Measurements from ENCODE around the gene FGGY.

Gene FGGY

GRCh38 chr1:59391212-59392179 lies 94.6 kb downstream of the FGGY start:
- FAIRE-seq = no peak

DNA sequence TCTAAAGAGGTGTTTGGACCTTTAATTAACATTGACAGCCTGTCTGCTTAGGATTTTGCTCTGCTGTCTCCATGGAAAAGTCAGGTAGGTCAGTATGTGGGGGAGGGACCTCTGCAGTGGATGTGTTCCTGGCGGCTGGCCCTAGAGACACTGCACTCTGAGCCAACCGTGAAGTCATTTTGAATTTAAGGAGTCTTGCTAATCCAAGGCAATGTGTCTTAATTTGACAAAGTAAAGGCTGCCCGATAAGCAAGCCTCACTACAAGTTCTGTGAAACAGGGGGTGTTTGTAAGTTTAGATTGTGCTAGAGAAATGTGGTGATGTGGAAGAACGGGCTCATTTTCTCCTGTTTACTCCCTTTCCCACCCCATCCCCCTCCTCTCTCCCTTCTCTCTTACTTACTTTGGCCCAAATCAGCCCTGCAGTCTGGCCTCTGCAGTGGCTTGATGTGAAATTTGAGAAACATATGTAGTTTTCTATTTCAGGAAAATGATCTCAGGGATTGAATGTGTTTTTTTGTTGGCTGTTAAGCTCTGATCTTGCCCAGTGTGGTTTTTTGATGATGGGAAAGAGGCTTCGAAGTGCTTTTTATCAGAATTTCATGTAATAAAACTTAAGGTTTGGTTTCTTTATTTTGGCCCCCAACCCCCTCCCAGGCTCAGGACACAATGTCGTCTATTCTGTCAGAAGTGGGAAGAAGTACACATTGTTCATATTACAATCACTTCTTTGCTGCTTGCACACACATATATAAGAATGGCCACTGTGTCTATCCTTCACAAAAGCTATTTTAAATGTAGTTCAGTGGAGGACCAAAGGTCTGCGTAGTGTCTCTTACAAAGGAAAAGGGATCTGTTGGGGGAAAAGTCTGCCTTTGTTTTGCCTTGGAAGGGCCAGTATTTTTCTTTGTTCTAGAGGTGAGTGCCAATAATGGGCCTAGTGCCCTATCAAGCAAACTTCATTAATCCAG lies 96.6 kb downstream of the FGGY start:
- no peak for FAIRE-seq

- FAIRE-seq = no peak
Observed at GRCh38 chr1:59394706-59395425, 98.0 kb downstream of the FGGY start.

- FAIRE-seq = no peak
Observed at GRCh38 chr1:59396387-59396786, 99.5 kb downstream of the FGGY start.

- FAIRE-seq = no peak
Observed at GRCh38 chr1:59397139-59397858, 100.4 kb downstream of the FGGY start.

- FAIRE-seq = no peak
Observed at GRCh38 chr1:59399642-59400041, 102.7 kb downstream of the FGGY start.

GRCh38 chr1:59401581-59401980 lies 104.7 kb downstream of the FGGY start:
- FAIRE-seq = no peak

DNA sequence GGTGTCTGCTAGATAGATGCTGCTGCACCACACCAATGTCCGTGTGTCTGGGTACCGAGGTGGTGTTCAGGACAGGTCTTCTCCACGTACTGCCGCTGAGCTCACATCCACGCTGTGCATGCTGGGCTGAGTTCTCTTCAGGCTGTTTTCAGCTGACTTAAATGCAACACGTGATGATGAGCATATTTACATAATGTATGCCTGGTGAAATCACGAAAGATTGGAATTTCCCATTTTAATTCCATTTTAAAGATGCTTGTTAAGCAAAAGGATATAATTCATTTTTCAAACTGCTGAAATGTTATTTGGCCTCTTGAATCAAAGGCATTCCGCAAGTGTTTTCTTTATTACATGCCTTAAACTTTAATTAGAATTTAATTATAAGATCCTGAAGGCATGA lies 107.9 kb downstream of the FGGY start:
- peak; percentile 96 for FAIRE-seq

DNA sequence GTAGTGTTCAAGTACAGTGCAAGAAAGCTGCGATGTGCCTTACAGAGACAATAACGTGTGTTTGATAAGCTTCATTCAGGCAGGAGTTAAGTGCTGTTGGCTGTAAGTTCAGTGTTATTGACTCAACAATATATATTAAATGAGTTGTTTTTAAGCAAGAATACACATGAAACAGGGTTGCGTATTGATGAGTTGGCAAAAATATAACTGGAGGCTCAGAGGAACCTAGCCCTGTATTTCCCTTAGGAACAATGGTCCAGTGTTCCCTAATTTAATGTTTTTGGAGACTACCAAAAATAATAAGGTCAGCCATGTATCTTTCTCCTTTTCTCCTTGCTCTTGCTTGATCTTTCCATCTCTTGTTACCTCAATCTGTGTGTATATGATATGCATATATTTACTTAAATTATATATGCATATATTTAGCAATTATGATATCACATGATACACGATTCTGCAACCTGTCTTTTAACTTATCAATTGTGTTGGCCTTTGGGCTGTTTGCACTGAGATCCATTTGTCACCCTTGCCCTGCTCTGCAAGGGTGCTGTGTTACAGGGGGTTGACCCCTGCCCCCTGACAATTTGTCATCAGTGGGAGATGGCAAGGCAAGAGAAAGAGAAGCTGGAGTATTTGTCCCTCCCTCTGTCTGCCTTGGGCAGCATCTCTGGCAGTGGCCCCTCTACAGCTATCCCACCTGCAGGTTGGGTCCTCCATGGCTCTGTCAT lies 109.7 kb downstream of the FGGY start:
- FAIRE-seq = no peak

DNA sequence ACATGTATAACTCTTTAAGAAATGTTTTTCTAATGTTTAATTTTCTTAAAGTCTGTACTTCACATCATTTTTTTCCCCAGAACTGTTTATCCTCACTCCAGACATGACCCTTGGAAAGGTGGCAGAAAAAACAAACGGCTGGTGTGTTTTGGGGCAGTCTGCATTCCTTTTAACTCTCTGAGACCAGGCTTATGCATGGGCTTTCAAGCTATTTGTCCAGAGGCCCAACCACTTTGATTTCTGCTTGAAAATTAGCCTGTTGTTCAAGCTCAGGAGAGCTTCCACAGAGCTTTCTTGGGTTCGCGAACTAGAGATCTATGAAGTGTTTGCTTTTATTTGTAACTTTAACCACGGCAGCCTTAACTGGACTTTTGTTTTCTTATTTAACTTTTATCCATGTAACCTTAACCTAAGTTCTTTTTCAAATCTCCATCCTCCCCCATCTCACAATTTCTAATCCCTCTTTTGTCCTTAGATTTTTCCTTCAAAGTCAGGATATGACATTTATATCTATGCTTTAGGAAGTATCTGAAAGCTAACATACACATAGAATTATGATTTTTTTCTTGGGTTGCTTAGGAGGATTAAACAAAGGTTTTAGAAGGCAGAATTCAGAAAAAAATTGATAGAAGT lies 111.8 kb downstream of the FGGY start:
- no peak for FAIRE-seq

- no peak for FAIRE-seq
Observed at GRCh38 chr1:59409549-59409948, 112.7 kb downstream of the FGGY start.

DNA sequence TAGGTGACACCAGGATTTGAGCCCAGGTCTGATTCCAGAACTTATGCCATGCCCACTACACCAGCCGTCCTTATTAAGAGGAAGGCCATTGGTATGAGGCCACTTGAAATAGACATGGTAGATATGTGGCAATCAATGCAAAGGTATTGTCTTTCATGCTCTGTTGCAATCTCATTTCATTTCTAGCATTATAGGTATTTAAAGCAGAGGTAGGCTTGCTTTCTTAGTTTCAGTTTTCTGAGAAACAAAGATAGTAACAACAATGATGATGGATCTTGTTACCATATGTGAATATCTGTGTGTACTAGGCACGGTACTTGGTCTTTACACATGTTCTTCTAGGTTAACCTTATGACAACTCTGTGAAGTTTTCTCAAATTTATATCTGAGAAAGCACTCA lies 113.1 kb downstream of the FGGY start:
- no peak for FAIRE-seq

DNA sequence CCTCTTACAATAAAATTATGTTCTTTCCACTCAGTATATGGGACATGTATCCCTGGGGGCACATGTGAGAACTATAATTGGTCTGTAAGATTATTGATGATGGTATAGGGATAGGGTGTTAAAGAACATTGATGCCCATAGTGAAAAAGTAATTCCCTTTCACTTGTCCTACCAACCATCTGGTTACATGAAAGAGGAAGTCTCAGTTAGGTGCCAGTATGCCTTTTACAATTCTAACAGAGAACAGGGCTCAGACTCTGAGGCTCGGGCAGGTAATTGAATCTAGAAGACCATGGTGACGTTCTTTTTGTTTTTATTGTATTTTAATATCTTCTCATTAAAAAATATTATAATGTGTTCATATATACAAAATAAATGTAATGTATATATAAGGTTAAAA lies 113.6 kb downstream of the FGGY start:
- FAIRE-seq = no peak

GRCh38 chr1:59411147-59411546 lies 114.3 kb downstream of the FGGY start:
- FAIRE-seq = no peak

DNA sequence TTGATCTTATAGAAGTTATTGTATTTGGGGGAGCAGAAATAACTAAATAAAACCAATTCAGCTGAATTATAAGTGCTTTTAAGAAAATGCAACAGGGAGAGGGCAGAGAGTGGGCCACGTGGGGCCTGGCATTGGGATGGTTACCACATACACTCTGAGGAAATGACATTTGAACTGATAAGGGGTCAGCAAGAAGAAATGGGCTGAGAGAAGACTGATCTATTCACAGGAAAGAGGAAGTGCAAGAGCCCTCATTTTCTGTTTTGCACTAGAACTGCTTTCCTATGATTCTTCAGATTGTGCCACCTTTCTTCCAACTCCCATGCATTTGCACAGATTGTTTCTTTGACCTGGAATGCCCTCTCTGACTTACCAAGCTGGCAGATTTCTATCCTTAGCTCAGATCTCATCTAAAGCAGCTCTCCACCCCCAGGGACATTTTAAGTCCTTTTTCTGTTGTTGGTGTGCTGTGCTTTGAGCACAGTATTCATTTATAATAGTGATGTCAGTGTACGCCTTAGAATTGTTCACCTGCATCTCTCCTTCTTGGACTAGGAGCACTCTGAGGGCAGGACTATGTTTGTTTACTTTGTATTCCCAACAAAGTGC lies 115.9 kb downstream of the FGGY start:
- FAIRE-seq = no peak

- FAIRE-seq = no peak
Observed at GRCh38 chr1:59413327-59413720, 116.4 kb downstream of the FGGY start.

- FAIRE-seq = no peak
Observed at GRCh38 chr1:59414406-59415133, 117.7 kb downstream of the FGGY start.

DNA sequence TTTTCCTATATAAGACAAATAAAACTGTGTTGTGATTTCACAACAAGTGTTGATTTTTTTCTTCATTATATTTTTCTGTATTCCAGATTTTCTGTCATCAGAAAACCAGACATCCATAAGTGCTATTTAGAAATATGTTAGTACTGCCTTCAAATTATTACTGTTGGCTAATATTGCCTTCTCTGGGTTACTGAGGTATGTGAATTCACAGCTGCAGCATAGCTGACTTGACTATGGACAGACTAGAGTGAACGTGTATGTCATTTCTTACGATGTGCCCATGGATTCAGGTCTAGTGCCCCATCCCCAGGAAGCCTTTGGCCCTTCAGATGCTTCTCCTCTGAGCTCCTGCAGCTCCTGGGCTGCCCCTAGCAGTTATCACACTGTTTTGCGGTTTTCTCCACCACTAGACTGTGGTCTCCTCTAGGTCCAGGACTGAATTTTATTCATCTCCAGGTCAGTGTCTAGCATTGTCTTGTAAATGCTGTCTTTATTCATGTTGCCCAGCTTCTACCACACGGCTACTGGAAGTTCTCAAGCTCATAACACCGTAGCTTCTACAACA lies 118.5 kb downstream of the FGGY start:
- FAIRE-seq = no peak

DNA sequence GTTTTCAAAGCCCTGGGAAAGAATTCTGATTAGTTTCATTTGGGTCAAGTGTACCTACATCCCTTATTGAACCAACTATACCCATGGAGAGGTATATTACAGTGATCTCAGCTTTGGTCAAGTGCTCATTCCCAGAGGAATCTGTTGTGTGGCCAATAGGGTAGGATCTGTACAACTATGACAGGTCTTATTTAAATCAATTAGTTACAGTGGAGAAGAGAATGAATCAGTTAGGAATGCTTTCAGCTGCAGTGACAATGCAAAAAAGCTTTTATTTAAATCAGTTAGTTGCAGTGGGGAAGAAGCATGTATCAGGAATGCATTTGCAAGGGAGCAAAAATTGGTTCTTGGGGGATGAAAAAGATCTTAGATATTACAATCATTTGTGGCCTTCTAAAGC lies 119.0 kb downstream of the FGGY start:
- no peak for FAIRE-seq

All from endometrium (tissue), 2 donors.